ENCODE results near the gene ELFN1.

GRCh38 chr7:1713502-1714484 is 43.7 kb downstream of the ELFN1 start:
- TF ChIP-seq POLR2A (IDR thresholded peaks at IDR 0.05; ENCODE audit: low read length), result no peak
- no peak for TF ChIP-seq GATA1 (IDR thresholded peaks at IDR 0.05; ENCODE audit: low read depth, low read length)
